ENCODE data around the gene CTSH.

The CTSH gene

GRCh38 chr15:78925956-78926743, 18.7 kb downstream of the CTSH start:
- Histone ChIP-seq H3K27ac (no peak overlapping the region), H3K27me3 (ENCODE audit: insufficient read depth, low read depth, severe bottlenecking) (no peaks in the 10 kb centered on the region), H3K9me3 (ENCODE audit: severe bottlenecking) (no peaks in the 10 kb centered on the region), H3K4me3 (ENCODE audit: low read depth, low read length) (no peak overlapping the region), H3K36me3 (peaks cover 26% of the 10 kb centered on the region)
- no peak for DNase-seq
- TF ChIP-seq, protein P1, sequence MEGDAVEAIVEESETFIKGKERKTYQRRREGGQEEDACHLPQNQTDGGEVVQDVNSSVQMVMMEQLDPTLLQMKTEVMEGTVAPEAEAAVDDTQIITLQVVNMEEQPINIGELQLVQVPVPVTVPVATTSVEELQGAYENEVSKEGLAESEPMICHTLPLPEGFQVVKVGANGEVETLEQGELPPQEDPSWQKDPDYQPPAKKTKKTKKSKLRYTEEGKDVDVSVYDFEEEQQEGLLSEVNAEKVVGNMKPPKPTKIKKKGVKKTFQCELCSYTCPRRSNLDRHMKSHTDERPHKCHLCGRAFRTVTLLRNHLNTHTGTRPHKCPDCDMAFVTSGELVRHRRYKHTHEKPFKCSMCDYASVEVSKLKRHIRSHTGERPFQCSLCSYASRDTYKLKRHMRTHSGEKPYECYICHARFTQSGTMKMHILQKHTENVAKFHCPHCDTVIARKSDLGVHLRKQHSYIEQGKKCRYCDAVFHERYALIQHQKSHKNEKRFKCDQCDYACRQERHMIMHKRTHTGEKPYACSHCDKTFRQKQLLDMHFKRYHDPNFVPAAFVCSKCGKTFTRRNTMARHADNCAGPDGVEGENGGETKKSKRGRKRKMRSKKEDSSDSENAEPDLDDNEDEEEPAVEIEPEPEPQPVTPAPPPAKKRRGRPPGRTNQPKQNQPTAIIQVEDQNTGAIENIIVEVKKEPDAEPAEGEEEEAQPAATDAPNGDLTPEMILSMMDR (IDR thresholded peaks at IDR 0.05; ENCODE audit: low read depth, low read length), result no peak

DNA sequence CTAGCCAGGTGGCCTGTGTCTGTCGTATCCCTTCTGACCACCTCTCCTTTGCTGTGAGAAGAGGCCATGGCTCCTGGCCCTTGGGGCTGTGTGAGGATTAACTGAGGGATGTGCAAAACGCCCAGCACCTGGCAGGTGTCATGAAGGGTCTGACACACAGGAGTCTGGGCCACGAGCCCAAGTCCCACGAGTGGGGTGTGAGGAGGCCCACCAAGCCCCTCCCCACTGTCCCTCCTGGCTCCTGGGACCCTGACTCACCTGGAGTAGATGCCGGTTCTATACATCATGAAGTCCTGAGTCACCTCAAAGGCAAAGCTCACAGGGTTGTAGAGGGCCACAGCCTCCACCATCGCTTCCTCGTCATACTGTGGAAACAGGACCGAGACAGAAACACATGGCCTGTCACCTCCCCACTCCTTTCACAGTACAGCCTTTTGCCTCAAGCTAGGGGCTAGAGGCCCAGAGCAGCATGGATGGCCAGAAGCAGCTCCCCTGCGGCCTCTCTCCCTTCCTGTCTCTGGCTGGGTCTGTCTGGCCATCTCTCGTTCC, 19.7 kb downstream of the CTSH start:
- H3K4me3 ChIP-seq (ENCODE audit: low read depth, low read length), result no peak overlapping the region
- no peak overlapping the region for H3K27ac ChIP-seq
- TF ChIP-seq, protein P1 (IDR thresholded peaks at IDR 0.05; ENCODE audit: low read depth, low read length), result no peak
- peaks cover 28% of the 10 kb centered on the region for H3K36me3 ChIP-seq
- no peak for DNase-seq
- no peaks in the 10 kb centered on the region for H3K9me3 ChIP-seq (ENCODE audit: severe bottlenecking)
- no peaks in the 10 kb centered on the region for H3K27me3 ChIP-seq (ENCODE audit: insufficient read depth, low read depth, severe bottlenecking)

DNA sequence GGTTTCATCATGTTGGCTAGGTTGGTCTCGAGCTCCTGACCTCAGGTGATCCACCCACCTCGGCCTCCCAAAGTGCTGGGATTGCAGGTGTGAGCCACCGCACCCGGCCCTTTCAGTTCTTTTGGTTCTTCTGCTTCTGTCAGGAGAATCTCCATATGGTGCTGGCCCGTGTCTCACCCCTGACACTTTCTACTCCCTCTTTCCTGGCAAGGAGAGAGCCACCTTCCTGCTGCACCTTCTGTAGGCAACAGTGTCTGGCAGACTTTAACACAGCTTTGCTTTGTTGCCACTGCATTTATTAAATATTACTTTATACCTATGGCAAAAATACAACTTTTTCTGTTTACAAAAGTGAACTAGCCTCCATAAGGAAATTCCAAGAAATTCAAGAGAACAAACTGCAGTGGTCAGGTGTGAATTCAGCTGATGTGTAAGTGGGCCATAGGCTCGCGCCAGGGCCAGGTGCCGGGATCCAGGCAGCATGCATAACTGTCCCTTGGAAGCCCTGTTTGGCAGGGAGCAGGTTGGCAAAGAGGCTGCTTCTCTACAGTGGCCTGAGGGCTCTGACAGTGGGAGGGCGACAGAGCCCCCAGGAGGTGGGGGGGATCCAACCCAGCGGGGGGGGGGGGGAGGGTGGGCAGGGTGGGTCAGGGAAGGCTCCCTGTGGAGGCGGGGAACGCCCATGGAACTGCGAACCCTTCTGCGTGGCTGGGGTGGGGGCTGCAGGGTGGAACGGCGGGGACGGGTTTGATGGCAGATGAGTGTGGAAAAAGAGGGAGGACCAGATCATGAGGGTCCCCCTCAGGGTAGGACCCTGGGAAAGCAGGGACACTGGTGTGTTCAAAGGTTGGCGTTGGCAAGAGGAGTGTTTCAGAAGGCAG, 21.1 kb downstream of the CTSH start:
- no peaks in the 10 kb centered on the region for H3K27me3 ChIP-seq (ENCODE audit: insufficient read depth, low read depth, severe bottlenecking)
- no peak overlapping the region for H3K4me3 ChIP-seq (ENCODE audit: low read depth, low read length)
- H3K27ac ChIP-seq, result no peak overlapping the region
- H3K36me3 ChIP-seq, result peaks cover 40% of the 10 kb centered on the region
- no peak for DNase-seq
- TF ChIP-seq, protein P1 (IDR thresholded peaks at IDR 0.05; ENCODE audit: low read depth, low read length), result no peak
- H3K9me3 ChIP-seq (ENCODE audit: severe bottlenecking), result no peaks in the 10 kb centered on the region

- H3K27me3 ChIP-seq (ENCODE audit: insufficient read depth, low read depth, severe bottlenecking), result no peaks in the 10 kb centered on the region
- H3K9me3 ChIP-seq (ENCODE audit: severe bottlenecking), result no peaks in the 10 kb centered on the region
- TF ChIP-seq, protein P1 (IDR thresholded peaks at IDR 0.05; ENCODE audit: low read depth, low read length), result no peak
- no peak overlapping the region for H3K4me3 ChIP-seq (ENCODE audit: low read depth, low read length)
- H3K27ac ChIP-seq, result no peak overlapping the region
- no peak for DNase-seq
- H3K36me3 ChIP-seq, result peaks cover 45% of the 10 kb centered on the region
Measured at GRCh38 chr15:78923015-78923414, 21.8 kb downstream of the CTSH start.

GRCh38 chr15:78922527-78922926, 22.3 kb downstream of the CTSH start:
- H3K36me3 ChIP-seq, result peaks cover 45% of the 10 kb centered on the region
- no peaks in the 10 kb centered on the region for H3K9me3 ChIP-seq (ENCODE audit: severe bottlenecking)
- no peak overlapping the region for H3K27ac ChIP-seq
- TF ChIP-seq, protein P1 (IDR thresholded peaks at IDR 0.05; ENCODE audit: low read depth, low read length), result no peak
- no peak overlapping the region for H3K4me3 ChIP-seq (ENCODE audit: low read depth, low read length)
- no peaks in the 10 kb centered on the region for H3K27me3 ChIP-seq (ENCODE audit: insufficient read depth, low read depth, severe bottlenecking)
- DNase-seq, result no peak

All from WERI-Rb-1 (cell line).